KOPT-K1 (cell line): ENCODE results near the gene RNF166.

Experiments
- H3K27ac ChIP-seq: fragments of 200-600 bp; sonication (generic); 2 replicates; pipeline ENCODE4 v1.5.1; 2016; ENCODE audit warnings: antibody characterized with exemption, mild to moderate bottlenecking, low read depth, low read length; ENCODE audit not compliant: poor library complexity, severe bottlenecking
- H3K36me3 ChIP-seq: fragments of 200-600 bp; sonication (generic); 2 replicates; pipeline ENCODE4 v1.5.1; 2017; ENCODE audit warnings: antibody characterized with exemption, mild to moderate bottlenecking, low read length, moderate library complexity; ENCODE audit not compliant: insufficient read depth
- H3K9me3 ChIP-seq: fragments of 200-600 bp; sonication (generic); 2 replicates; pipeline ENCODE4 v1.5.1; 2017; ENCODE audit warnings: antibody characterized with exemption, low read length, mild to moderate bottlenecking; ENCODE audit not compliant: insufficient read depth, poor library complexity, severe bottlenecking

RNF166 gene

DNA sequence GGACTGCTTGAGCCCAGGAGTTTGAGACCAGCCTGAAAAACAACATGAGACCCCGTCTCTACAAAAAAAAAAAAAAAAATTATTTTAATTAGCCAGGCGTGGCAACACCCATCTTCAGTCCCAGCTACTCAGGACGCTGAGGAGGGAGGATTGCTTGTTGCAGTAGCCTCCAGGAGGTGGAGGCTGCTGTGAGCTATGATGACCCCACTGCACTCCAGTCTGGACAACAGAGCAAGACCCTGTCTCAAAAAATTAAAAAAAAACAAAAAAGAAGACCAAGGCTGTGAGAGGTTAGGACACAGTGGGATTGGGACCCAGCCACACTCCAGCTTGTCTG is 18.6 kb downstream of the RNF166 start:
- H3K9me3 ChIP-seq = no peaks in the 10 kb centered on the region
- no peak overlapping the region for H3K27ac ChIP-seq
- H3K36me3 ChIP-seq = no peaks in the 10 kb centered on the region

DNA sequence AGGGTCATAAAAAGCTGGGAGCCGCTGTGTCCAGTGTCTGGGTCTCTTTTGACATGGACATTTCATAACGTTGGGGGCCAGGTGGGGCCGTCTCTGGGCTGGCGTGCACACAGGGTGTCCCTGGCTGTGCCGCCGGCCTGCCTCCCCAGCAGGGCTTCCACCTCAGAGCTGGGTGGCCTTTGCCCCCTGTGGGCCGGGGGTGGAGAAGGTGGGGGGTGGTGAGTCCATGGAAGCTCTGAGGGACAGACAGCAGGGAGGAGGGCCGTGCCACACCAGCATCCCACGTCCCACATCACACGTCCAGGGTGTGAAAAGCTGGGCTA is 19.0 kb downstream of the RNF166 start:
- H3K9me3 ChIP-seq = no peaks in the 10 kb centered on the region
- H3K36me3 ChIP-seq = no peaks in the 10 kb centered on the region
- no peak overlapping the region for H3K27ac ChIP-seq

DNA sequence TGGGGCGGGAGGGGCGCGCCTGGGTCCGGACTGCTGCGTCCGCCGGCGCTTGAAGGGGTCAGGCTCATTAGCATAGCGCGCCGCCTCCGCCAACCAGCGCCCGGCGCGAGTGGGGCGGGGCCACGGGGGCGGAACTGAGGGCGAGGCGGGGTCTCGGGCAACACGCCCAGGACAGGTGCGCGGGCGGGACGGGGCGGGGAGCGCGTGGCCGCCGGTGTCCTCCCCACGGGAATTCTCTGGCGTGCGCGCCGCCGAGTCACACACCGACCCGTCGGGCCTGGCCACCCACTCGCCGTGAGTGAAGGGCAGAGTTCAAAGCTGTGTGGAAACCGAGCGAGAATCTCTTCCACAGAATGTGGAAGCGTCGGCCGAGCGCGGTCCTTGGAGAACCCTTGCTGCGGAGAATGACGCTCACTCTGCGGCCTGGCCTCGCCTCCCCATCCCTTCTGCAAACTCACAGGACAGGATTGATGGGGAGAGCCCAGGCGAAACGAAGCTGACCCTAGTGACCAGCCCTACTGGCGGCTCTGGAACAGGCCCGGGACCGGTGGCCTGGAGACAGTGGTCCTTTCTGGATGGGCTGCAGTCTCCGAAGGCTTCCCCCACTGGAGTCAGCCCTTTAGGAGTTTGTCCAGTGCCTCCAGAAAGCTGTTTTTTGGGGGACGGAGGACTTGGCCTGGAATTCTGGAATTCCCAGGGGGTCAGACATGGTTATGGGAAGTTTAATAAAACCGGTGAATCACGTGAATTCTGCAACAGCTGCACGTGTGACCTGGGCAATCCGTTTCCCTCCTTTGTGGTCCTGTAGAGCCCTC is 19.6 kb downstream of the RNF166 start, which contains the start of gene SNAI3:
SNAI3 (minus strand) TSS at position 69 of the 815 bp plus-strand sequence. CDS start 101 bp downstream, outside the sequence.
- no peaks in the 10 kb centered on the region for H3K36me3 ChIP-seq
- no peak within 1 kb of the TSS for H3K27ac ChIP-seq
- H3K9me3 ChIP-seq = no peaks in the 10 kb centered on the region

DNA sequence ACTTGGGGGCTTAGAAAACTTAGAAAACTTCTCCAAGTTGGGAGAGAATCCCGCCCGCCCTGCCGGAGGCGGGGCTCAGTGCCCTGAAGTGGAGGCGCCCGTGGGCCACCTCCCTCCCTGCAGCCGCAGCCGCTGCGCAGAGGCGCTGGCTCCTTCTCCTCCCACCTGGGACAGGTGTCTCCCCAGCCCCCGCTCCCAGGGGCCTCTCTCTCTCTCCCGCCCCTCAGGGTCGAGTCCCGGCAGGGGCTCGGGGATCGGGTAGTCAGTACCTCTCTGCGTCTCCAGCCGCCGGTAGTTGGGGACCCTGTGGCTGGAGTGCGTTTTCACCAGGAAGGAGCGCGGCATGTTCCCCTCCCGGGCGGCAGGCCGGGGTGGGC is 20.2 kb downstream of the RNF166 start:
- Histone ChIP-seq H3K27ac (no peak overlapping the region), H3K9me3 (no peaks in the 10 kb centered on the region), H3K36me3 (no peaks in the 10 kb centered on the region)

DNA sequence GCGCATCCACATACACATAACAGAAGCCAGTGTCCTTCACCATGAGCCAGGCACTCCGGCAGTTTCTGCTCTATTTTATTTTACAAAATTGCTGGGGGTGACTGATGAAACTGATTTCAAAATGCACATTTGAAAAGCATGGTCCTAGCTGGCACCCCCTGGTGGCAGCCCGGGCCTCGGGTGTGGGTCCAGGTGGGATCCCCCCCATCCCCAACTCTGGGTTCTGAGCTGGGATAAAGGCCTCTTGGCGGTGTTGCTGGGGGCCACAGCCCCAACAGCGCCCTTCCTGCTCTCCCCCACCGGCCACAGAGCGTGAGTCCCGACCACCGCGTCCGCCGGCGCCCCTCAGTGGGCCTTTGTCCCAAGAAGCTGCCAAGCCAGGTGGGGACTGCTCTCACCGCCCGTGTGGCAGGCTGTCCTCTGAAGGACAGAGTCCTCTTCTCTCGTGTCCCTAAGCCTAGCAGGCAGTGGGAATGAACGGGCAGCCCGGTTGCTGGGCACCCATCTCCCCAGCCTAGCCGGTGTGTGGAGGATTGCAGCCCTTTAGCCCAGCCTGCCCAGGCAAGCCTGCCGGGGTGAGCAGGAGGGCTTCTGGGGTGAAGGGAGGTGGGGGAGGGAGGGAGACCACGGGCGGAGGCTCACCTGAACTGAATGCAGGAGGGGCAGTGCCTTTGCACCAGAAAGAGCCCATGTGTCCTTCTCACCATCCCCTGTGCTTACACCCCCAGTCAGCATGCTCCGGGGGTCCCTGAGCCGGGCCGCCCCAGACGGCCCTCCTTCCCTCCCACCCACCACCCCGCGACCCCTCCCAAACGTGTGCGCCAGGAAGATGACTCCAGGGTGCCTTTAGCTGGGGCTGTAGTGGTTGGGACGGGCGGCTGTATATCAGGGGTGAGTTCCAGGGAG is 20.8 kb downstream of the RNF166 start:
- Histone ChIP-seq H3K27ac (no peak overlapping the region), H3K36me3 (no peaks in the 10 kb centered on the region), H3K9me3 (no peaks in the 10 kb centered on the region)

DNA sequence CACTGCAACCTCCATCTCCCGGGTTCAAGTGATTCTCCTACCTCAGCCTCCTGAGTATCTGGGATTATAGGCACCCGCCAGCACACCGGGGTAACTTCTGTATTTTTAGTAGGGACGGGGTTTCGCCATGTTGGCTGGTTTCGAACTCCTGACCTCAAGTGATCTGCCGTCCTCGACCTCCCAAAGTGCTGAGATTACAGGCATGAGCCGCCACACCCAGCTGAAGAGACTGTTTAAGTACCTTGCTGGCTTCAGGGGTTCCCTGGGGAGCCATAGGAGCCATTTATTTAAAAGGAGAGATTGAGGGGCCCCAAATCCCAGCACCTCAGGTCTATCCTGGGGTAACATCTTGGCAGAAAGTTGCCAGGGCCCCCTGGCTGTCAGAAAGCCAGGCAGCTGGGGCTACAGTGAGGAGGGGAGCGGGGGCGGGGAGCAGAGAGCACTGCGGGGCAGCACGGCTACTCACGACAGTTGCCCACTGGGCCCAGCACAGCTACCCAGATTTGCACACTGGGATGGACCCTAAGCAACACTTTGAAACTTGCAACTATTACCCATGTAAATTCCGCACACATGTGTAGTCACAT is 21.5 kb downstream of the RNF166 start:
- Histone ChIP-seq H3K36me3 (no peaks in the 10 kb centered on the region), H3K27ac (no peak overlapping the region), H3K9me3 (no peaks in the 10 kb centered on the region)

DNA sequence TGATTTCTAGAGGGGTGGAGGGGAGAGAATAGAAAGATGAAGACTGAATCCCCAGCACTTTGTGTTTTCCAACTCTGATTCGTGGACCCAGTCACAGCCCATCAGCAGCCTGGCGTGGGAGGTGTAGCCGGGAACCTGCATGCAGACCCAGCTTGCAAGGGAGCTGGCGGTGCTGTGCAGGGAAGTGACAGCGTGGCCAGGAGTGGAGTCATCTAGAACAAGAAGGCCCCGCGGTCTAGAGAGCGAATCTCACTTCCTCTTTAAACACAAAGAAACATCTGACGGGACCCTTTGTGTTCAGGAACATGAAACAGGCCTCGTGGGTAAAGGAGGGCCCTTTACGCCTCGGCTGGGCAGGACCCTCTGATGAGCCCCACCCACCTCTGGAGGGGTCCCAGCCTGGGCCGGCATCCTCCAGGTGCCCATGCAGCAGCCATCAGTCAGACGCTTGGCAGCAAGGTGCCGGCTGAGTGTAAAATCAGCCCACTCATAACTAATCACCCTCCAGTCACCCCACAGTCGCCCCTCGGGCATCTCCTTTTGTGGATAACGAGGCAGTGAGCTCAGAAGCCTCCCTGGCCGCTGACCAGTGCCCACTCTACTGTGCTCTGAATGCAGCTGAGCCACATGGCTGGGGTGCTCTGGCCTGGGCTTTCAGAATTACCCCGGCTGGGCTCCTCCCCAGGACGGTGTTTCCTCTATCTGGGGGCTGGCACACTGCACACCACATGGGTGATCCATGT is 24.3 kb downstream of the RNF166 start:
- H3K9me3 ChIP-seq = no peaks in the 10 kb centered on the region
- peak overlapping the region; percentile 45 for H3K27ac ChIP-seq
- H3K36me3 ChIP-seq = no peaks in the 10 kb centered on the region

DNA sequence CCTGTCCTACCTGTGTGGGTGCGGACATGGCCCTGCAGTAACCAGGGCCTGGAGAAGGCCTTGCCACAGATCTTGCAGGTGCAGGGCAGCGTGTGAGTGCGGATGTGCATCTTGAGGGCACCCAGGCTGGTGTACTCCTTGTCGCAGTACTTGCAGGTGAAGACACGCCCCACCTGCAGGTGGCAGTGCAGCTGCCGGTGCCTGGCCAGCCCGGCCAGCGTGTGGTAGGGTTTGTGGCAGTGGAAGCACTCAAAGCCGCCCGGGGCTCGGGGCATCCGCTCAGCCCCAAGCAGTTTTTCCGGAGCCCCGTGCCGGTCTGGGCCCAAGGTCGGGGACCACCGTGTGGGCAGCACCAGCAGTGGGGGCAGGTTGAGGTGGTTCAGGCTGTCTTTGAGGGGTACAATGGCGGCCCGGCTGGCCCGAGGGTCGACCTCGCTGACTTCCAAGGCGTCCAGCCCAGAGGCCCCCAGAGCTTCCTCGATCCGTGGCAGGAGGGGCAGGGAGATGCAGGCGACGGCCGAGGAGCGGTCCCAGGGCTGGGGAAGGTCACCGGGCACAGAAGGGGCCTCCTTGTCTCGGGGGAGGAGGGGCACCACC is 25.0 kb downstream of the RNF166 start:
- Histone ChIP-seq H3K36me3 (no peaks in the 10 kb centered on the region), H3K9me3 (no peaks in the 10 kb centered on the region)

DNA sequence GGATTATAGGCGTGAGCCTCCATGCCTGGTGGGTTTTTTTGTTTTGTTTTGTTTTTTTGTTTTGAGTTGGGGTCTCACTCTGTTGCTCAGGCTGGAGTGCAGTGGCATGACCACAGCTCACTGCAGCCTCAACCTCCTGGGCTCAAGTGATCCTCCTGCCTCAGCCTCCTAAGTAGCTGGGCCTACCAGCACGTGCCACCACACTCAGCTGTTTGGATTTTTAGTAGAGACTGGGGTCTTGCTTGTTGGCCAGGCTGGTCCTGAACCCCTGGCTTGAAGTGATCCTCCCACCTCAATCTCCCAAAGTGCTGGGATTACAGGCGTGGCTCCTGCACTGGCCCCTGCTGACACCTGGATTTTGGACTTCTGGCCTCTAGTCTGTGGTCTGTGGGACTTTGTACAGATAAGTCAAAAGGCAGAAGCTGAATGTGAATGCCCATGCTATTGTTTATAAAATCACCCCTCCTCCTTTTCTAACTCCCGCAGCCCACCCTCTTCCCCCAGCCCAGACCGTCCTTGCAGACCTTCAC is 25.6 kb downstream of the RNF166 start:
- no peak overlapping the region for H3K27ac ChIP-seq
- no peaks in the 10 kb centered on the region for H3K36me3 ChIP-seq
- no peaks in the 10 kb centered on the region for H3K9me3 ChIP-seq

More for the DNA sequence above, 25.0 kb downstream of the RNF166 start:
- H3K27ac ChIP-seq = peak overlapping the region; percentile 45

DNA sequence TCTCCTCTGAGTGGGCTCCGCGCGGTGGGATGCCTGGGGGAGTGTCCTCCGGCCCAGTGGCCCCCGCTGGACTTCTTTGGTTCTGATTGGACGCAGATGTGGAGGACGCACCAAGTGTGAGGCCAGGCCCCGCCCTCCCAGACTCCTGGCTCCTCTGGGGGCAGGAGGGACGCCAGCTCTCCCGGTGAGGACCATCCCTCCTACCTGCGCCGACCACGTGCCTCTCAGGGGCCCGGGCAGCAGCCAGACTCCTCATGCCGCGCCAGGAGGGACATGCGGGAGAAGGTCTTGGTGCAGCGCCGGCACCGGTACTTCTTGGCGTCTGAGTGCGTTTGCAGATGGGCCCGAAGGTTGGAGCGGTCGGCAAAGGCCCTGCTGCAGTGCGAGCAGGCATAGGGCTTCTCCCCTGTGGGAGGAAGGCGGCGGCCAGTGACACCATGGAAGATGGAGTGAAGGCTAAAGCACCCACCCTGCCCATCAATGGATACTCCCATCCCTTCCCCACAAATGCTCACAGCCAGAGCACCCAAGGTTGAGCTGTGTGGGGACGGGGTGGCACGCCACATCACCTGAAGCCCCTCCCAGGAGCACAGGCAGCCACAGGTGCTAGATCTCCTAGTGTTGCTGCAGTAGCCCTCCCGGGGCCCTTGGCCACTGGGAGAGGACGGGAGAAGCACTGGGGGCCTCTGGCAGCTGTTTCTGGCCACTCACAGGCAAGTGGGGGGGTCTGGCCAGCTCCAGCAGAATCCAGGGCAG is 27.8 kb downstream of the RNF166 start:
- Histone ChIP-seq H3K9me3 (no peaks in the 10 kb centered on the region), H3K36me3 (no peaks in the 10 kb centered on the region), H3K27ac (no peak overlapping the region)

DNA sequence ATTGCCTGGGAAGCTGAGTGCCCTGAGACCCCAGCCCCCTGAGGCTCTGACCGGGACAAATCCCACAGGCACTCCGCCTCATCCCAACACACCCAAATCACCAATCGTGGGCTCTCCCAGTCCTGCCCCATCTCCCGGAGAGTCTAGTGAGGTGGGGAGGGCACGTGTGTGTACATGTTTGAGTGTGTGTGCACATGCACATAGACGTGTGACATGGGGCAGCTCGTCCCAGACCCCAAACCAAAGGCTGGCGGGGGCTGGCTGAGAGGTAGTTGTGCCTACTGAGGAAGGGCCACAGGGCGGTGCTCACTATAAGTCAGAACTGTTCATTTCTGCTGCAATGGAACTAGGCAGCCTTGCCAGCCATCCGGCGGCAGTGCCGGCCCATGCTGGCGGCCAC is 28.5 kb downstream of the RNF166 start:
- Histone ChIP-seq H3K36me3 (no peaks in the 10 kb centered on the region), H3K27ac (no peak overlapping the region), H3K9me3 (no peaks in the 10 kb centered on the region)

DNA sequence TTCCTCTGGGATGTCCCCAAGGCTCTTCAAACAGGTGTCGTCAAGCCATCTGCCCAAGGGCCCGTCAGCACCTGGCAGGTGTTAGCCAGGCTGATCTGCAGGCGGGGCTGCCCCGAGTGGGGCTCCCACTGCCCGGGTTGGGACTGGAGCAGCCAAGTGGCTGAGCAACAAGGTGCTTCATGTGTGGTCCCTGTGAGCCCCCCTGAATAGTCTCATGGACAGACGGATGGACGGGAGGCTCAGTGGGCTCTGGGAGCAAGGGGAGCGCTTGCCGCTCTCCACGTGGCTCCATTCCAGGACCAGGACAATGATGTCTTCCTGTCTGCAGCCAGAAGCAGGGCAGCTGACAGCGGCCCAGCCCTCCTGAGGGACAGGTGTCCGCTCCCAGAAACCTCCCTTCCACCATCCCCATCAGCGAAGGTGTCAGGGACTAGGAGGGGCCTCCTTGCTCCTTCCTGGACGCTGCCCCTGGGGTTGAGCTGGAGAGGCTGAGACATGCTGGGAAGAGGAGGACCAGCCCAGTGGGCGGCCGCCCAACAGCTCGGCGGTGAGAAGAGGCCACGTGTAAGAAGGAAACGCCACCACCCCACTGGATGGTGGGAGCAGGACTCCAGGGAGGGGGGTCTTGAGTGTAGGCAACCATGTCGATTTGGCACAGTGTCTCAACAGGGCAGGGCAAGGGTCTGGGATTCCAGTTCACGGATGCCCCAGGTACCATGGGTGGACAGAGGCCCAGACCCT is 29.5 kb downstream of the RNF166 start:
- H3K36me3 ChIP-seq = no peaks in the 10 kb centered on the region
- H3K9me3 ChIP-seq = no peaks in the 10 kb centered on the region
- H3K27ac ChIP-seq = no peak overlapping the region

DNA sequence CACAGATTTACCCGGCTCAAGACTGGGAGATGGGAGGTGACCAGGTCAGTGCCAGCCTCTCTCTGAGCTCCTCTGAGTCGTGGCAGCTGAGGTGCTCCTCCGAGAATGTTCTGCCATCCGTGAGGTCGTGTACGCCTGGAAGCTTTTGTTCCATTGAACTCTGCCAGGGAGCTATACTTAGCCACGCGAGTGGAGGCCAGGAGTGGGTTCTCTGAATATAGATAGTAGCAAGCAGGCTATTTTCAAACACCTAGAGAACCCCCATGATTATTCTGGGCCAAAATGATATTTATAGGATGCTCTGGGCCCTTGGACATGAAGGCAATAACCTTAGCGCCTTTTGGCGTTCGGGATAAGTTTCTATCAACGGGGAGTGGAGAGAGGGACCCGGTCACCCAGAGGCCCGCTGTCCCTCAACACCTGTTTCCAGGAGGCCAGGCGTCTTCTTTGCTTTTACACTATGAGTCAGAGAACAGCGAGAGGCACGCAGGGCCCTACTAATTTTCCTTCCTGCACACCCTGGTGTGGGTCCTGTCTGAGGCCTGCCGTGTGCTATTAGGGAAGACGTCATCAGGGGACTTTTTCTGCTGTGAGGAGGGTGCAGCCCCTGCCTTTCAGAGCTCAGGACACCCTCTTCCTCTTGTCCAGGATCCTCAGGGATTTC is 32.4 kb downstream of the RNF166 start:
- Histone ChIP-seq H3K9me3 (no peaks in the 10 kb centered on the region), H3K27ac (no peak overlapping the region), H3K36me3 (no peaks in the 10 kb centered on the region)
